Right lobe of liver (tissue), 4 donors: ENCODE measurements around the gene L3MBTL2.
"Not testable (repeated sequence)": the region's sequence is repeated elsewhere in the genome, so short reads cannot be mapped to it uniquely, and the experiment has no call there.

ENCODE experiments used
- CTCF ChIP-seq, 4 donors: fragments of 200-600 bp in 3 of 4; fragments of 450-650 bp in 1 of 4; IDR thresholded peaks; one replicate each; pipeline versions ENCODE4 v1.5.1 to v1.8.0; 2016 to 2022; ENCODE audit warnings: antibody characterized with exemption in 4 of 4, mild to moderate bottlenecking in 2 of 4
- POLR2A ChIP-seq: fragments of 450-650 bp; IDR thresholded peaks from one replicate; pipeline ENCODE4 v1.6.1; 2017; ENCODE audit warnings: antibody characterized with exemption, mild to moderate bottlenecking
- donor health status: DM: no; HTN: no; CAD: no.
- donor health status: DM: no; HTN: no; CAD: no.
- donor health status: DM: no; HTN: yes; CAD: no.

- not testable (repeated sequence) for TF ChIP-seq CTCF (IDR thresholded peaks at IDR 0.05); POLR2A
Observed at GRCh38 chr22:41180362-41180761, 24.8 kb upstream of the L3MBTL2 start.
